B cell (primary cell): ENCODE measurements around the gene ADARB2. TPM values are rescaled to one million over a fixed set of nuclear protein-coding genes. Genes with fewer than 3 reads are reported as not detected.

Experiments
- ATAC-seq: fragments of 200-7000 bp; cut with Tn5 transposase; one replicate; pipeline ENCODE4 v1.10.0; 2021; ENCODE audit warnings: low read depth, mild to moderate bottlenecking, moderate number of reproducible peaks, moderate library complexity
- CTCF ChIA-PET: fragments of 350-600 bp; sonication (Branson Sonifier 250); formaldehyde crosslinking; loops from one replicate; lab custom pipeline; 2021; ENCODE audit warnings: antibody characterized with exemption, inconsistent platforms; lab: Charles Lee
- POLR2A ChIA-PET: fragments of 350-600 bp; sonication (Branson Sonifier 250); formaldehyde crosslinking; loops from one replicate; lab custom pipeline; 2021; ENCODE audit warnings: antibody characterized with exemption; lab: Charles Lee
- DNase-seq: peaks from one replicate; pipeline ENCODE4 v3.0.0; 2013
- H2AFZ ChIP-seq: 2 replicates; pipeline ENCODE4 v1.6.1; 2012; ENCODE audit warnings: mild to moderate bottlenecking, low read depth, low read length; ENCODE audit not compliant: insufficient read depth, poor library complexity, severe bottlenecking
- H3K27ac ChIP-seq, 2 donors: 1 replicate in 1 of 2; 2 replicates in 1 of 2; pipeline ENCODE4 v1.5.1; 2012 to 2013; ENCODE audit warnings: low read length in 2 of 2, mild to moderate bottlenecking in 2 of 2, moderate library complexity in 1 of 2
- H3K27me3 ChIP-seq, 4 experiments: fragments of 200-600 bp in 1 of 4; sonication (generic) in 1 of 4; replicated peaks in 1 of 4; 1 replicate in 2 of 4; 2 replicates in 2 of 4; pipeline versions ENCODE4 v1.6.1 to v1.7.0; 2013 to 2016; ENCODE audit warnings: low read length in 3 of 4, mild to moderate bottlenecking in 2 of 4, mixed read lengths in 1 of 4, moderate library complexity in 1 of 4; ENCODE audit not compliant: insufficient read depth in 4 of 4, control insufficient read depth in 3 of 4; ENCODE audit errors: control extremely low read depth in 1 of 4
- H3K36me3 ChIP-seq, 2 experiments: replicated peaks in 1 of 2; 1 replicate in 1 of 2; 2 replicates in 1 of 2; pipeline versions ENCODE4 v1.6.1 to v1.7.1; 2013; ENCODE audit warnings: low read length in 1 of 2; ENCODE audit not compliant: insufficient read depth in 2 of 2, control insufficient read depth in 1 of 2; ENCODE audit errors: control extremely low read depth in 1 of 2, extremely low read depth in 1 of 2
- H3K4me1 ChIP-seq, 2 donors: fragments of 200-600 bp in 1 of 2; sonication (generic) in 1 of 2; 1 replicate in 1 of 2; 2 replicates in 1 of 2; pipeline versions ENCODE4 v1.5.1 to v1.6.1; 2013 to 2017; ENCODE audit warnings: low read length in 2 of 2; ENCODE audit not compliant: control insufficient read depth in 2 of 2, insufficient read depth in 2 of 2
- H3K4me2 ChIP-seq: replicated peaks from 2 replicates; pipeline ENCODE3; 2012; ENCODE audit warnings: mild to moderate bottlenecking, low read depth, low read length; ENCODE audit not compliant: poor library complexity, severe bottlenecking
- H3K4me3 ChIP-seq, 5 experiments: fragments of 200-600 bp in 1 of 5; sonication (generic) in 1 of 5; 1 replicate in 3 of 5; 2 replicates in 2 of 5; pipeline versions ENCODE4 v1.5.1 to v1.7.0; 2011 to 2016; ENCODE audit warnings: low read length in 4 of 5, mild to moderate bottlenecking in 4 of 5, low read depth in 2 of 5, control low read depth in 1 of 5, moderate library complexity in 1 of 5; ENCODE audit not compliant: insufficient read depth in 1 of 5; ENCODE audit errors: control extremely low read depth in 1 of 5, extremely low read depth in 1 of 5
- H3K79me2 ChIP-seq: fragments of 200-600 bp; sonication (generic); one replicate; pipeline ENCODE4 v1.6.0; 2016; ENCODE audit warnings: low read length; ENCODE audit not compliant: control insufficient read depth, insufficient read depth
- H3K9ac ChIP-seq: fragments of 200-600 bp; sonication (generic); 2 replicates; pipeline ENCODE4 v1.6.1; 2017; ENCODE audit warnings: mild to moderate bottlenecking, low read length, moderate library complexity
- H3K9me3 ChIP-seq, 3 donors: one replicate each; pipeline versions ENCODE4 v1.6.1 to v1.7.1; 2013; ENCODE audit warnings: low read length in 2 of 3; ENCODE audit not compliant: control insufficient read depth in 2 of 3, insufficient read depth in 1 of 3; ENCODE audit errors: control extremely low read depth in 1 of 3
- H4K20me1 ChIP-seq: 2 replicates; pipeline ENCODE4 v1.6.0; 2012; ENCODE audit warnings: mild to moderate bottlenecking, low read length; ENCODE audit not compliant: insufficient read depth, control insufficient read depth, poor library complexity, severe bottlenecking
- H3K27ac Mint-ChIP-seq: one replicate; pipeline ENCODE4 v1.8.0; 2021; ENCODE audit warnings: mixed read lengths
- H3K27me3 Mint-ChIP-seq: one replicate; pipeline ENCODE4 v1.8.0; 2021; ENCODE audit warnings: mixed read lengths
- H3K4me1 Mint-ChIP-seq: one replicate; pipeline ENCODE4 v1.8.0; 2021; ENCODE audit warnings: mixed read lengths
- H3K4me3 Mint-ChIP-seq: one replicate; pipeline ENCODE4 v1.8.0; 2021; ENCODE audit warnings: mixed read lengths
- H3K9me3 Mint-ChIP-seq: one replicate; pipeline ENCODE4 v1.8.0; 2022; ENCODE audit warnings: mixed read lengths; ENCODE audit not compliant: insufficient read depth
- EZH2 ChIP-seq: IDR thresholded peaks from 2 replicates; pipeline ENCODE4 v1.6.1; 2012; ENCODE audit warnings: borderline replicate concordance, low read depth, mild to moderate bottlenecking, moderate library complexity, low read length; ENCODE audit not compliant: insufficient read depth, poor library complexity, severe bottlenecking
- WGBS: methylation state at CpG from one replicate; pipeline ENCODE4 v1.1.5; 2013; ENCODE audit warnings: missing lambda C conversion rate; ENCODE audit not compliant: insufficient coverage; 5-methylcytosine and 5-hydroxymethylcytosine counted together
- intact Hi-C: fragments of 100-400 bp; cut with micrococcal nuclease; formaldehyde crosslinking; loops from one replicate; pipeline ENCODE4 v1.10.0; 2022
- polyA plus RNA-seq: library from polyadenylated mRNA; depleted of rRNA; stranded (reverse); fragments of >200 nt; gene quantifications from 2 replicates; pipeline ENCODE4 v1.2.3, GENCODE V29; 2012
- total RNA-seq, 2 donors: library from RNA; stranded (reverse); fragments of 120-200 nt in 1 of 2; gene quantifications; 1 replicate in 1 of 2; 2 replicates in 1 of 2; pipeline versions ENCODE4 v1.2.3 to v1.2.4, GENCODE V29; 2013 to 2022
- TF ChIP-seq, protein P1 (sequence below): fragments of 200-600 bp; IDR thresholded peaks from one replicate; pipeline ENCODE4 v1.8.0; 2022; ENCODE audit warnings: antibody characterized with exemption, mild to moderate bottlenecking

Gene ADARB2
- total and polyA plus RNA-seq, 2 donors (not counting 1 experiment from before 2014, with no cell fraction given), result 0.13 to 0.96 TPM

DNA sequence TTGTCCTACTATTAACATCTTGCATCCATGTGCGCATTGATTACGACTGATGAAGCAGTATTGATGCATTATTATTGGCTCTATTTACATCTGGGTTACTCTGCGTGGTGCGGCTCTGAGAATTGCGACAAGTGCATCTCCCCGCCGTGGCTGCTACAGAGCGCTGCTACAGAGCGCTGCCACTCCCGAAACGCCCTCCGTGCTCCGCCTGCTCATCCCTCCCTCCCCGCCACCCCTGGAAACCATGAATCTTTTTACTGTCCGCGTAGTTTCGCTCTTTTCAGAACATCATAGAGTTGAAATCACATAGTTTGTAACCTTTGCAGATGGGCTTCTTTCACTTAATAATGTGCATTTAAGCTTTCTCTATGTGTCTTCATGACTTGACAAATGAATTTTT, 74.1 kb downstream of the ADARB2 start:
- WGBS, result 99% methylated on average over 14 of the region's 17 CpGs
- H3K27me3 ChIP-seq, result peaks cover 0 to 5% (median 0%) of the 10 kb centered on the region in 4 experiments
- H3K9me3 ChIP-seq, result peaks cover 0 to 3% (median 0%) of the 10 kb centered on the region in 3 donors
- no peak overlapping the region for H3K4me2 ChIP-seq
- no peak overlapping the region for H3K9ac ChIP-seq
- ATAC-seq (no peak), DNase-seq (no peak)
- no peaks in the 10 kb centered on the region for H4K20me1 ChIP-seq
- H3K36me3 ChIP-seq, result no peaks in the 10 kb centered on the region
- no peak overlapping the region for H2AFZ ChIP-seq
- Mint-ChIP-seq H3K4me1 (peaks cover 44% of the 10 kb centered on the region), H3K27me3 (peaks cover 13% of the 10 kb centered on the region), H3K27ac (peak overlapping the region; percentile 59), H3K9me3 (no peaks in the 10 kb centered on the region), H3K4me3 (peak overlapping the region; percentile 38)
- POLR2A ChIA-PET, result no interaction called here
- TF ChIP-seq, protein P1, sequence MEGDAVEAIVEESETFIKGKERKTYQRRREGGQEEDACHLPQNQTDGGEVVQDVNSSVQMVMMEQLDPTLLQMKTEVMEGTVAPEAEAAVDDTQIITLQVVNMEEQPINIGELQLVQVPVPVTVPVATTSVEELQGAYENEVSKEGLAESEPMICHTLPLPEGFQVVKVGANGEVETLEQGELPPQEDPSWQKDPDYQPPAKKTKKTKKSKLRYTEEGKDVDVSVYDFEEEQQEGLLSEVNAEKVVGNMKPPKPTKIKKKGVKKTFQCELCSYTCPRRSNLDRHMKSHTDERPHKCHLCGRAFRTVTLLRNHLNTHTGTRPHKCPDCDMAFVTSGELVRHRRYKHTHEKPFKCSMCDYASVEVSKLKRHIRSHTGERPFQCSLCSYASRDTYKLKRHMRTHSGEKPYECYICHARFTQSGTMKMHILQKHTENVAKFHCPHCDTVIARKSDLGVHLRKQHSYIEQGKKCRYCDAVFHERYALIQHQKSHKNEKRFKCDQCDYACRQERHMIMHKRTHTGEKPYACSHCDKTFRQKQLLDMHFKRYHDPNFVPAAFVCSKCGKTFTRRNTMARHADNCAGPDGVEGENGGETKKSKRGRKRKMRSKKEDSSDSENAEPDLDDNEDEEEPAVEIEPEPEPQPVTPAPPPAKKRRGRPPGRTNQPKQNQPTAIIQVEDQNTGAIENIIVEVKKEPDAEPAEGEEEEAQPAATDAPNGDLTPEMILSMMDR, result no peak
- no peak for TF ChIP-seq EZH2
- CTCF ChIA-PET, result interaction anchor here (1.2 kb wide), 1 partner anchor 209 kb away, joined by 3 read pairs; no protein-coding TSS in a partner anchor
- H3K79me2 ChIP-seq, result no peaks in the 10 kb centered on the region
- H3K4me1 ChIP-seq, result peaks cover 31 to 32% of the 10 kb centered on the region in 2 donors
- no peak overlapping the region for H3K27ac ChIP-seq
- H3K4me3 ChIP-seq, result no peak overlapping the region
- intact Hi-C loops, result loop anchor here (10.0 kb wide), 1 partner anchor 72 kb away; the partner anchor contains the start of gene ADARB2

DNA sequence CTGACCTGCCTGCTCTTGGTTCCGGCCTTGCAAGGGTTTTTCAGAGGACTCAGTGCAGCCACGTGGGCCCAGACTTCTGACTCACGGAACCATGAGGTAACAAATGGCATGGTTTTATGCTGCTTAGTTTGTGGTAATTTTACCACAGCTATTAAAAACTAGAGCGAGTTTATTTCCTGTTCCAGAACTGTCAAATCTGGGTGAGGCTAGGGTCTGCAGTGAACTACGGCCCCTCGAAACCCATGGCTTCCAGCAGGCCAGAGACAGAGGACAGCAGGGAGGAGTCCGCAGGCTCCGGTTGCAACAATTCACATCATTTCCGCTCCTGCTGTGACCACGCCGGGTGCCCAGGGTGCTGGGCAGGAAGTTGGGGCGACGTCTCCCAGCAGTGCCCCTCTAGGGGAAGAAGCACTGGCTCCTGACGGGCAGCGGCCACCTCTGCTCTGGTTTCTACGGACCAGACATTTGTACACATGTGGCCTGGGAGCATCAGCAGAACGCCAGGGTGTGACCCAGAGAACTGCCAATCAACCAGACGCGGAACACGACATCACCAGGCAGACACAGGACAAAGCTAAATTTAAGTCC, 74.8 kb downstream of the ADARB2 start:
- Histone ChIP-seq H3K27me3 (peaks cover 0 to 5% (median 2%) of the 10 kb centered on the region in 4 experiments), H4K20me1 (no peaks in the 10 kb centered on the region), H2AFZ (peak overlapping the region; percentile 25), H3K9me3 (peaks cover 0 to 3% (median 0%) of the 10 kb centered on the region in 3 donors), H3K79me2 (no peaks in the 10 kb centered on the region), H3K4me2 (peak overlapping the region; percentile 66), H3K9ac (peak overlapping the region; percentile 31), H3K27ac (peak overlapping the region; percentile 68 to 71), H3K4me3 (peak overlapping the region in 2 of 5 experiments; percentile 1 to 20), H3K4me1 (peaks cover 31 to 32% of the 10 kb centered on the region in 2 donors), H3K36me3 (no peaks in the 10 kb centered on the region)
- Mint-ChIP-seq H3K9me3 (no peaks in the 10 kb centered on the region), H3K27me3 (peaks cover 19% of the 10 kb centered on the region), H3K27ac (peak overlapping the region; percentile 75), H3K4me1 (peaks cover 49% of the 10 kb centered on the region), H3K4me3 (peak overlapping the region; percentile 79)
- 24% methylated on average over 11 of the region's 20 CpGs for WGBS
- intact Hi-C loops, result loop anchor here (1.0 to 10.0 kb wide), 5 partner anchors 72 to 241 kb away; partner anchors contain the start of gene ADARB2
- DNase-seq, result peak; percentile 70
- no peak for TF ChIP-seq EZH2
- TF ChIP-seq, protein P1, result no peak
- ChIA-PET POLR2A (interaction anchor here (1.0 kb wide), 2 partner anchors 85 to 242 kb away, joined by 5 to 7 read pairs; no protein-coding TSS in a partner anchor), CTCF (interaction anchor here (1.2 kb wide), 2 partner anchors 208 to 241 kb away, joined by 3 to 5 read pairs; no protein-coding TSS in a partner anchor)
- peak; percentile 76 for ATAC-seq
